HepG2 (cell line): ENCODE results near the gene PPP1R12B. TPM values are rescaled to one million over a fixed set of nuclear protein-coding genes. Genes with fewer than 3 reads are reported as not detected.

ENCODE experiments used
- ATAC-seq: fragments of 200-7000 bp; cut with Tn5 transposase; 3 replicates; pipeline ENCODE4 v1.9.1; 2020; ENCODE audit warnings: mild to moderate bottlenecking, moderate library complexity
- BruUV-seq: library from RNA; stranded (reverse); fragments of 400-500 nt; replicated peaks from 2 replicates; lab custom pipeline; 2021; lab: Mats Ljungman, UMichigan
- CTCF ChIA-PET: fragments of 300-600 bp; formaldehyde crosslinking; extraction: SDS; loops from one replicate; lab custom pipeline; 2021; ENCODE audit warnings: low total read pairs, inconsistent platforms, low intra/inter-chr PET ratio; lab: Yijun Ruan, JAX
- POLR2A ChIA-PET: fragments of 350-600 bp; sonication (Branson Sonifier 250); formaldehyde crosslinking; loops from one replicate; lab custom pipeline; 2020; ENCODE audit warnings: antibody characterized with exemption, inconsistent platforms; lab: Yijun Ruan, JAX
- DNase-seq: peaks from one replicate; pipeline ENCODE4 v3.0.0-alpha.2; 2015; ENCODE audit warnings: low spot score
- FAIRE-seq: peaks from 3 replicates; lab custom pipeline; 2011; peaks lifted over from hg19 to GRCh38; lab: Jason Lieb, UNC
- H2AFZ ChIP-seq: one replicate; pipeline ENCODE4 v1.6.1; 2011; ENCODE audit warnings: low read length, inconsistent platforms
- H3K27ac ChIP-seq: fragments of 300-600 bp; 3 replicates; pipeline ENCODE4 v1.8.0; 2011; ENCODE audit warnings: mixed run types, mild to moderate bottlenecking, mixed read lengths, low read length, inconsistent platforms; ENCODE audit not compliant: insufficient read depth; ENCODE audit errors: extremely low read length
- H3K27me3 ChIP-seq, 2 experiments: fragments of 200-600 bp in 1 of 2; 2 replicates in 1 of 2; 3 replicates in 1 of 2; pipeline versions ENCODE4 v1.6.0 to v1.8.0; 2011; ENCODE audit warnings: low read length in 2 of 2, mild to moderate bottlenecking in 2 of 2, moderate library complexity in 2 of 2, inconsistent platforms in 1 of 2; ENCODE audit not compliant: insufficient read depth in 2 of 2, control insufficient read depth in 1 of 2
- H3K36me3 ChIP-seq, 2 experiments: fragments of 200-600 bp in 1 of 2; replicated peaks in 1 of 2; 2 replicates in 1 of 2; 3 replicates in 1 of 2; pipeline versions ENCODE4 v1.5.1 to v1.8.0; 2011; ENCODE audit warnings: low read length in 2 of 2, inconsistent platforms in 1 of 2; ENCODE audit not compliant: insufficient read depth in 2 of 2, control insufficient read depth in 1 of 2
- H3K4me1 ChIP-seq: 2 replicates; pipeline ENCODE4 v1.5.1; 2012; ENCODE audit warnings: low read length, inconsistent platforms; ENCODE audit not compliant: insufficient read depth
- H3K4me2 ChIP-seq: 2 replicates; pipeline ENCODE4 v1.6.0; 2011; ENCODE audit warnings: low read depth, low read length, inconsistent platforms
- H3K4me3 ChIP-seq, 3 experiments: fragments of 200-600 bp in 1 of 3; sonication (generic), shearing (Covaris generic) in 1 of 3; replicated peaks in 1 of 3; 2 replicates each; pipeline ENCODE4 v1.5.1; 2011 to 2016; ENCODE audit warnings: low read length in 3 of 3, inconsistent platforms in 2 of 3, low read depth in 2 of 3, mild to moderate bottlenecking in 2 of 3, control low read depth in 1 of 3, mixed read lengths in 1 of 3; ENCODE audit not compliant: insufficient read depth in 1 of 3
- H3K79me2 ChIP-seq: one replicate; pipeline ENCODE4 v1.6.1; 2011; ENCODE audit warnings: low read length, inconsistent platforms; ENCODE audit not compliant: insufficient read depth
- H3K9ac ChIP-seq: 2 replicates; pipeline ENCODE4 v1.6.0; 2011; ENCODE audit warnings: mild to moderate bottlenecking, low read depth, low read length, inconsistent platforms; ENCODE audit not compliant: insufficient read depth
- H3K9me3 ChIP-seq: 2 replicates; pipeline ENCODE4 v1.5.1; 2012; ENCODE audit warnings: mild to moderate bottlenecking, low read length
- H4K20me1 ChIP-seq: 2 replicates; pipeline ENCODE4 v1.6.0; 2011; ENCODE audit warnings: inconsistent platforms, mild to moderate bottlenecking, low read length, moderate library complexity; ENCODE audit not compliant: insufficient read depth
- AGO2 ChIP-seq: fragments of 200-400 bp; formaldehyde crosslinking; optimal IDR thresholded peaks from 2 replicates; pipeline ENCODE3; 2017; ENCODE audit warnings: mild to moderate bottlenecking, low read depth, low read length, moderate library complexity
- HNRNPH1 ChIP-seq: fragments of 200-400 bp; formaldehyde crosslinking; optimal IDR thresholded peaks from 2 replicates; pipeline ENCODE3; 2017; ENCODE audit warnings: mild to moderate bottlenecking, low read depth, low read length
- MTF1 ChIP-seq: sonication (generic); formaldehyde crosslinking; IDR thresholded peaks from 2 replicates; pipeline ENCODE4 v1.5.0; 2020; ENCODE audit warnings: missing genetic modification reagents
- ZNF34 ChIP-seq: sonication (generic); formaldehyde crosslinking; IDR thresholded peaks from 2 replicates; pipeline ENCODE4 v1.4.0; 2020; ENCODE audit warnings: mild to moderate bottlenecking, missing genetic modification reagents, borderline replicate concordance
- WGBS: methylation state at CpG from one replicate; pipeline ENCODE4 v1.1.6; 2017; ENCODE audit warnings: low lambda C conversion rate; 5-methylcytosine and 5-hydroxymethylcytosine counted together
- in situ Hi-C: cut with HindIII; loops from 2 replicates; pipeline ENCODE4 v1.10.0; 2017; ENCODE audit warnings: low pct_unique_long_range_greater_than_20kb; ENCODE audit not compliant: extremely low pct_ligation_motif_present
- intact Hi-C: fragments of 100-400 bp; cut with micrococcal nuclease; formaldehyde crosslinking; loops from one replicate; pipeline ENCODE4 v1.10.0; 2022; ENCODE audit not compliant: unreplicated experiment
- polyA plus RNA-seq, 8 experiments: library from polyadenylated mRNA; depleted of rRNA in 3 of 8; stranded (reverse) in 7 of 8; unstranded in 1 of 8; fragments of >200 nt; fragmentation: Illumina TruSeq in 4 of 8; extraction: Trizol in 4 of 8; gene quantifications; 2 replicates each; pipeline versions ENCODE4 v1.2.1 to v1.2.3, GENCODE V29; 2011 to 2016; ENCODE audit warnings: low read depth in 4 of 8, missing spikeins in 1 of 8, mixed read lengths in 1 of 8; ENCODE audit not compliant: insufficient read depth in 1 of 8
- total RNA-seq, 5 experiments: library from RNA; depleted of rRNA; stranded (reverse); fragments of >200 nt; fragmentation: Illumina TruSeq; extraction: Trizol; gene quantifications; 2 replicates each; pipeline ENCODE4 v1.2.3, GENCODE V29; 2016; ENCODE audit warnings: low read depth in 1 of 5
- TF ChIP-seq, protein P1 (sequence below): sonication (generic); formaldehyde crosslinking; conservative IDR thresholded peaks from 2 replicates; pipeline ENCODE4 v1.8.0; 2022; ENCODE audit warnings: missing genetic modification reagents
- TF ChIP-seq, protein P2 (sequence below): sonication (generic); formaldehyde crosslinking; IDR thresholded peaks from 2 replicates; pipeline ENCODE4 v1.5.1; 2020; ENCODE audit warnings: mild to moderate bottlenecking, missing genetic modification reagents, moderate library complexity
- TF ChIP-seq, protein P3 (sequence below), 2 experiments: fragments of 450-650 bp in 1 of 2; sonication (generic) in 1 of 2; formaldehyde crosslinking in 1 of 2; IDR thresholded peaks; 2 replicates each; pipeline versions ENCODE4 v1.6.1 to v1.8.0; 2016 to 2022; ENCODE audit warnings: antibody characterized with exemption in 1 of 2, mild to moderate bottlenecking in 1 of 2, missing genetic modification reagents in 1 of 2

PPP1R12B gene
- total and polyA plus RNA-seq, 2 of the 13 experiments (the other 11 are each of a cell fraction or from before 2014, with no cell fraction given), result 12.0 to 13.6 TPM

- no peak overlapping the region for H3K4me3 ChIP-seq
- no peaks in the 10 kb centered on the region for H3K27me3 ChIP-seq
- FAIRE-seq, result no peak
- 93% methylated on average over 2 of the region's 2 CpGs for WGBS
- no peaks in the 10 kb centered on the region for H3K9me3 ChIP-seq
- POLR2A ChIA-PET, result no interaction called here
- no peak overlapping the region for H3K4me2 ChIP-seq
- DNase-seq, result no peak
- no peak overlapping the region for H3K9ac ChIP-seq
- ATAC-seq, result no peak
- peaks cover 22% of the 10 kb centered on the region for H3K4me1 ChIP-seq
- intact Hi-C loops (no loop called here), in situ Hi-C loops (no loop called here)
- no peak overlapping the region for H3K27ac ChIP-seq
- no peak overlapping the region for H2AFZ ChIP-seq
- H4K20me1 ChIP-seq, result no peaks in the 10 kb centered on the region
- no peaks in the 10 kb centered on the region for H3K79me2 ChIP-seq
- no peak for TF ChIP-seq HNRNPH1
- TF ChIP-seq, protein P1, sequence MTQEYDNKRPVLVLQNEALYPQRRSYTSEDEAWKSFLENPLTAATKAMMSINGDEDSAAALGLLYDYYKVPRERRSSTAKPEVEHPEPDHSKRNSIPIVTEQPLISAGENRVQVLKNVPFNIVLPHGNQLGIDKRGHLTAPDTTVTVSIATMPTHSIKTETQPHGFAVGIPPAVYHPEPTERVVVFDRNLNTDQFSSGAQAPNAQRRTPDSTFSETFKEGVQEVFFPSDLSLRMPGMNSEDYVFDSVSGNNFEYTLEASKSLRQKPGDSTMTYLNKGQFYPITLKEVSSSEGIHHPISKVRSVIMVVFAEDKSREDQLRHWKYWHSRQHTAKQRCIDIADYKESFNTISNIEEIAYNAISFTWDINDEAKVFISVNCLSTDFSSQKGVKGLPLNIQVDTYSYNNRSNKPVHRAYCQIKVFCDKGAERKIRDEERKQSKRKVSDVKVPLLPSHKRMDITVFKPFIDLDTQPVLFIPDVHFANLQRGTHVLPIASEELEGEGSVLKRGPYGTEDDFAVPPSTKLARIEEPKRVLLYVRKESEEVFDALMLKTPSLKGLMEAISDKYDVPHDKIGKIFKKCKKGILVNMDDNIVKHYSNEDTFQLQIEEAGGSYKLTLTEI, result no peak
- TF ChIP-seq, protein P2, sequence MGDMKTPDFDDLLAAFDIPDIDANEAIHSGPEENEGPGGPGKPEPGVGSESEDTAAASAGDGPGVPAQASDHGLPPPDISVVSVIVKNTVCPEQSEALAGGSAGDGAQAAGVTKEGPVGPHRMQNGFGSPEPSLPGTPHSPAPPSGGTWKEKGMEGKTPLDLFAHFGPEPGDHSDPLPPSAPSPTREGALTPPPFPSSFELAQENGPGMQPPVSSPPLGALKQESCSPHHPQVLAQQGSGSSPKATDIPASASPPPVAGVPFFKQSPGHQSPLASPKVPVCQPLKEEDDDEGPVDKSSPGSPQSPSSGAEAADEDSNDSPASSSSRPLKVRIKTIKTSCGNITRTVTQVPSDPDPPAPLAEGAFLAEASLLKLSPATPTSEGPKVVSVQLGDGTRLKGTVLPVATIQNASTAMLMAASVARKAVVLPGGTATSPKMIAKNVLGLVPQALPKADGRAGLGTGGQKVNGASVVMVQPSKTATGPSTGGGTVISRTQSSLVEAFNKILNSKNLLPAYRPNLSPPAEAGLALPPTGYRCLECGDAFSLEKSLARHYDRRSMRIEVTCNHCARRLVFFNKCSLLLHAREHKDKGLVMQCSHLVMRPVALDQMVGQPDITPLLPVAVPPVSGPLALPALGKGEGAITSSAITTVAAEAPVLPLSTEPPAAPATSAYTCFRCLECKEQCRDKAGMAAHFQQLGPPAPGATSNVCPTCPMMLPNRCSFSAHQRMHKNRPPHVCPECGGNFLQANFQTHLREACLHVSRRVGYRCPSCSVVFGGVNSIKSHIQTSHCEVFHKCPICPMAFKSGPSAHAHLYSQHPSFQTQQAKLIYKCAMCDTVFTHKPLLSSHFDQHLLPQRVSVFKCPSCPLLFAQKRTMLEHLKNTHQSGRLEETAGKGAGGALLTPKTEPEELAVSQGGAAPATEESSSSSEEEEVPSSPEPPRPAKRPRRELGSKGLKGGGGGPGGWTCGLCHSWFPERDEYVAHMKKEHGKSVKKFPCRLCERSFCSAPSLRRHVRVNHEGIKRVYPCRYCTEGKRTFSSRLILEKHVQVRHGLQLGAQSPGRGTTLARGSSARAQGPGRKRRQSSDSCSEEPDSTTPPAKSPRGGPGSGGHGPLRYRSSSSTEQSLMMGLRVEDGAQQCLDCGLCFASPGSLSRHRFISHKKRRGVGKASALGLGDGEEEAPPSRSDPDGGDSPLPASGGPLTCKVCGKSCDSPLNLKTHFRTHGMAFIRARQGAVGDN (CRISPR knock-in tag), result no peak
- TF ChIP-seq ZNF34, result no peak
- TF ChIP-seq MTF1, result no peak
- TF ChIP-seq, protein P3, sequence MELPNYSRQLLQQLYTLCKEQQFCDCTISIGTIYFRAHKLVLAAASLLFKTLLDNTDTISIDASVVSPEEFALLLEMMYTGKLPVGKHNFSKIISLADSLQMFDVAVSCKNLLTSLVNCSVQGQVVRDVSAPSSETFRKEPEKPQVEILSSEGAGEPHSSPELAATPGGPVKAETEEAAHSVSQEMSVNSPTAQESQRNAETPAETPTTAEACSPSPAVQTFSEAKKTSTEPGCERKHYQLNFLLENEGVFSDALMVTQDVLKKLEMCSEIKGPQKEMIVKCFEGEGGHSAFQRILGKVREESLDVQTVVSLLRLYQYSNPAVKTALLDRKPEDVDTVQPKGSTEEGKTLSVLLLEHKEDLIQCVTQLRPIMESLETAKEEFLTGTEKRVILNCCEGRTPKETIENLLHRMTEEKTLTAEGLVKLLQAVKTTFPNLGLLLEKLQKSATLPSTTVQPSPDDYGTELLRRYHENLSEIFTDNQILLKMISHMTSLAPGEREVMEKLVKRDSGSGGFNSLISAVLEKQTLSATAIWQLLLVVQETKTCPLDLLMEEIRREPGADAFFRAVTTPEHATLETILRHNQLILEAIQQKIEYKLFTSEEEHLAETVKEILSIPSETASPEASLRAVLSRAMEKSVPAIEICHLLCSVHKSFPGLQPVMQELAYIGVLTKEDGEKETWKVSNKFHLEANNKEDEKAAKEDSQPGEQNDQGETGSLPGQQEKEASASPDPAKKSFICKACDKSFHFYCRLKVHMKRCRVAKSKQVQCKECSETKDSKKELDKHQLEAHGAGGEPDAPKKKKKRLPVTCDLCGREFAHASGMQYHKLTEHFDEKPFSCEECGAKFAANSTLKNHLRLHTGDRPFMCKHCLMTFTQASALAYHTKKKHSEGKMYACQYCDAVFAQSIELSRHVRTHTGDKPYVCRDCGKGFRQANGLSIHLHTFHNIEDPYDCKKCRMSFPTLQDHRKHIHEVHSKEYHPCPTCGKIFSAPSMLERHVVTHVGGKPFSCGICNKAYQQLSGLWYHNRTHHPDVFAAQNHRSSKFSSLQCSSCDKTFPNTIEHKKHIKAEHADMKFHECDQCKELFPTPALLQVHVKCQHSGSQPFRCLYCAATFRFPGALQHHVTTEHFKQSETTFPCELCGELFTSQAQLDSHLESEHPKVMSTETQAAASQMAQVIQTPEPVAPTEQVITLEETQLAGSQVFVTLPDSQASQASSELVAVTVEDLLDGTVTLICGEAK (IDR thresholded peaks at IDR 0.05), result no peak
- TF ChIP-seq, protein P3 (CRISPR knock-in tag; IDR thresholded peaks at IDR 0.05), result no peak
- no peak for TF ChIP-seq AGO2
- no TSS peak for BruUV-seq
- peaks cover 2 to 23% of the 10 kb centered on the region in 2 experiments; a peak in 3 of 5 replicates for H3K36me3 ChIP-seq
- CTCF ChIA-PET, result no interaction called here
Measured at GRCh38 chr1:202577381-202577780, 228.9 kb downstream of the PPP1R12B start.
